Body of pancreas (tissue), 4 donors: ENCODE data around the gene EREG. TPM values are rescaled to one million over a fixed set of nuclear protein-coding genes. Genes with fewer than 3 reads are reported as not detected.

Experiments used
- ATAC-seq: fragments of 150-250 bp; one replicate; pipeline ENCODE4 v1.9.1; 2016
- DNase-seq, 4 donors: peaks; one replicate each; pipeline ENCODE4 v3.0.0-alpha.2; 2019
- H3K27ac ChIP-seq, 4 donors: fragments of 200-600 bp; sonication (generic); 1 replicate in 3 of 4; 2 replicates in 1 of 4; pipeline versions ENCODE4 v1.5.1 to v1.6.1; 2016 to 2019; ENCODE audit warnings: mild to moderate bottlenecking in 1 of 4, mixed read lengths in 1 of 4, moderate library complexity in 1 of 4
- H3K27me3 ChIP-seq, 2 donors: fragments of 200-600 bp; sonication (generic); one replicate each; pipeline ENCODE4 v1.6.0; 2016; ENCODE audit warnings: mild to moderate bottlenecking in 1 of 2
- H3K36me3 ChIP-seq, 2 donors: fragments of 200-600 bp; sonication (generic); replicated peaks in 1 of 2; 2 replicates each; pipeline ENCODE4 v1.5.1; 2016; ENCODE audit warnings: low read depth in 2 of 2; ENCODE audit not compliant: insufficient read depth in 1 of 2
- H3K4me1 ChIP-seq: fragments of 200-600 bp; sonication (generic); one replicate; pipeline ENCODE4 v1.6.0; 2016
- H3K4me3 ChIP-seq, 2 donors: fragments of 200-600 bp; sonication (generic); 1 replicate in 1 of 2; 2 replicates in 1 of 2; pipeline ENCODE4 v1.5.1; 2016 to 2019
- H3K9me3 ChIP-seq, 3 donors: fragments of 200-600 bp; sonication (generic); 1 replicate in 2 of 3; 2 replicates in 1 of 3; pipeline ENCODE4 v1.5.1; 2016
- CTCF ChIP-seq, 7 experiments: fragments of 450-650 bp in 4 of 7; fragments of 200-600 bp in 3 of 7; sonication (generic) in 3 of 7; IDR thresholded peaks; one replicate each; pipeline ENCODE4 v1.5.1; 2016 to 2019; ENCODE audit warnings: antibody characterized with exemption in 7 of 7
- POLR2A ChIP-seq, 3 donors: fragments of 450-650 bp; IDR thresholded peaks; one replicate each; pipeline ENCODE4 v1.6.1; 2016; ENCODE audit warnings: antibody characterized with exemption in 3 of 3, mild to moderate bottlenecking in 2 of 3
- WGBS, 2 donors: methylation state at CpG; one replicate each; pipeline ENCODE4 v1.1.5; 2017; 5-methylcytosine and 5-hydroxymethylcytosine counted together
- intact Hi-C: fragments of 100-400 bp; cut with DNase I; formaldehyde crosslinking; loops from one replicate; pipeline ENCODE4 v1.15.1; 2023
- total RNA-seq, 2 donors: library from RNA; depleted of rRNA; stranded (reverse); fragments of >200 nt; gene quantifications; one replicate each; pipeline ENCODE4 v1.1.0, GENCODE V29; 2016

The EREG gene
- total RNA-seq, 2 donors from 2014 or later = not detected

GRCh38 chr4:74353858-74354257 lies 11.1 kb upstream of the EREG start:
- Histone ChIP-seq H3K36me3 (no peaks in the 10 kb centered on the region), H3K9me3 (no peaks in the 10 kb centered on the region), H3K4me1 (no peaks in the 10 kb centered on the region), H3K27me3 (no peaks in the 10 kb centered on the region), H3K27ac (no peak overlapping the region), H3K4me3 (no peak overlapping the region)
- intact Hi-C loops = no loop called here
- ATAC-seq = no peak
- no peak for DNase-seq
- TF ChIP-seq POLR2A (IDR thresholded peaks at IDR 0.05) = no peak
- no peak for TF ChIP-seq CTCF (IDR thresholded peaks at IDR 0.05)
- WGBS, 2 donors = 47 to 63% methylated on average over 4 of the region's 4 CpGs

- Histone ChIP-seq H3K9me3 (no peaks in the 10 kb centered on the region), H3K4me1 (no peaks in the 10 kb centered on the region), H3K27ac (no peak overlapping the region), H3K27me3 (no peaks in the 10 kb centered on the region), H3K36me3 (no peaks in the 10 kb centered on the region), H3K4me3 (no peak overlapping the region)
- DNase-seq = no peak
- whole genome bisulfite sequencing, 2 donors = 49 to 64% methylated on average over 1 of the region's 1 CpG
- ATAC-seq = no peak
- TF ChIP-seq POLR2A (IDR thresholded peaks at IDR 0.05) (no peak), CTCF (IDR thresholded peaks at IDR 0.05) (no peak)
- intact Hi-C loops = no loop called here
Observed at GRCh38 chr4:74357965-74358364, 7.0 kb upstream of the EREG start.

- DNase-seq (no peak), ATAC-seq (no peak)
- Histone ChIP-seq H3K4me3 (no peak overlapping the region), H3K27me3 (peaks cover 0 to 5% of the 10 kb centered on the region in 2 donors), H3K9me3 (no peaks in the 10 kb centered on the region), H3K36me3 (no peaks in the 10 kb centered on the region), H3K27ac (no peak overlapping the region), H3K4me1 (peaks cover 12% of the 10 kb centered on the region)
- WGBS, 2 donors = 58 to 77% methylated on average over 4 of the region's 4 CpGs
- TF ChIP-seq CTCF (IDR thresholded peaks at IDR 0.05) = no peak
- no peak for TF ChIP-seq POLR2A (IDR thresholded peaks at IDR 0.05)
- intact Hi-C loops = no loop called here
Observed at GRCh38 chr4:74361671-74362070, 3.3 kb upstream of the EREG start.

GRCh38 chr4:74362347-74362746 lies 2.6 kb upstream of the EREG start:
- ATAC-seq (no peak), DNase-seq (no peak)
- no peaks in the 10 kb centered on the region for H3K36me3 ChIP-seq
- H3K4me1 ChIP-seq = peaks cover 12% of the 10 kb centered on the region
- 86 to 92% methylated on average over 3 of the region's 3 CpGs for WGBS, 2 donors
- no peak overlapping the region for H3K4me3 ChIP-seq
- H3K9me3 ChIP-seq = no peaks in the 10 kb centered on the region
- intact Hi-C loops = no loop called here
- no peak for TF ChIP-seq POLR2A (IDR thresholded peaks at IDR 0.05)
- no peak for TF ChIP-seq CTCF (IDR thresholded peaks at IDR 0.05)
- peaks cover 0 to 5% of the 10 kb centered on the region in 2 donors for H3K27me3 ChIP-seq
- no peak overlapping the region for H3K27ac ChIP-seq

GRCh38 chr4:74364256-74364651 lies 691 bp upstream of the EREG start:
- no peak for ATAC-seq
- intact Hi-C loops = no loop called here
- TF ChIP-seq POLR2A (IDR thresholded peaks at IDR 0.05) (no peak), CTCF (IDR thresholded peaks at IDR 0.05) (no peak)
- Histone ChIP-seq H3K27ac (no peak overlapping the region), H3K27me3 (peaks cover 0 to 5% of the 10 kb centered on the region in 2 donors), H3K36me3 (no peaks in the 10 kb centered on the region), H3K4me3 (no peak overlapping the region), H3K4me1 (peaks cover 12% of the 10 kb centered on the region), H3K9me3 (no peaks in the 10 kb centered on the region)
- WGBS, 2 donors = 47 to 56% methylated on average over 8 of the region's 8 CpGs
- DNase-seq = no peak
